Measurements from ENCODE around the gene CTSD. TPM values are rescaled to one million over a fixed set of nuclear protein-coding genes. Genes with fewer than 3 reads are reported as not detected.

Gene CTSD
- total RNA-seq, 1 experiment from 2014 or later, result 127 TPM

DNA sequence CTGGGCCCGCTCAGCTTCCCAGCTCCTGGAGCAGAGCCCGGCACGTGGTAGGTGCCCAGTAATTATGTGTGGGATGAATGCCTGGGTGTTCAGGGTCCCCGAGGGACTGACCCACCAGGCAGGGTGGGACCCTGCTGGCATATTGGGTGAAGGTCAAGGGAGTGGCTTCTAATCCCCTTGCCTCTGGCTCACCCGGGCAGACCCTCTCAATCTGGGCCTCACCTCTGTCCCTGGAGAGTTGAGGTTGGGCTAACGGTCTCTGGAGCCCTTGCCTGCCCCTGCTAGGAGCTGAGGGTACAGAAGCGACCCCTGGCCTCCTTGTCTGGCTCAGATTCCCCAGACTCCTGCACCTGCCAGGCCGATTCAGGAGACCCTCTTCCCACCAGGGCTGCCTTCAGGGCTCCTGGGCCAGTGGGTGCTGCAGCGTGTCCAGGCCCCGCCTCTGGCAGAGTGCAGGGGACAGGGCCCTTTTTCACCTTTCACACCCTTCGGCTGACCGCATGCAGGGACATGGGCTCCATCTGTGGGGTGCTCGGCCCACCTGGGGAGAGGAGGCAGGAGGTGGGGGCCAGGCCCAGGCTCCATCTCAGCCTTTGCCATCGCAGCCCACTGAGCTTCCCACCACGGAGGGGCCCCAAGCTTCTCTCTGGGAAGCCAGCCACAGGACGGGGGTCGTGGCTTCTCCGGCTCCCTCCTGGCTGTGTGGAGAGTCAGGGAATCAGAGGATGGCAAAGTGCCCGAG lies 3.8 kb upstream of the CTSD start:
- Histone ChIP-seq H3K27me3 (ENCODE audit: insufficient read depth, low read length) (no peaks in the 10 kb centered on the region), H3K9me3 (ENCODE audit: control insufficient read depth in 1 of 2, insufficient read depth in 1 of 2, low read depth in 1 of 2, low read length in 2 of 2) (no peaks in the 10 kb centered on the region), H3K9me2 (ENCODE audit: insufficient read depth) (no peaks in the 10 kb centered on the region), H3K36me3 (ENCODE audit: control insufficient read depth in 1 of 2, insufficient read depth in 2 of 2, low read length in 2 of 2) (no peaks in the 10 kb centered on the region), H3K4me1 (ENCODE audit: control insufficient read depth in 1 of 2, insufficient read depth in 2 of 2, low read length in 2 of 2) (peaks cover 22 to 49% of the 10 kb centered on the region in 2 experiments), H3K27ac (ENCODE audit: low read depth, low read length) (no peak overlapping the region), H2AFZ (ENCODE audit: low read depth, low read length, poor library complexity, severe bottlenecking) (no peak overlapping the region), H3K9ac (ENCODE audit: low read length) (no peak overlapping the region), H3K79me2 (ENCODE audit: insufficient read depth, low read length) (peaks cover 9% of the 10 kb centered on the region; the same call in 1 of the 2 replicates), H4K20me1 (ENCODE audit: insufficient read depth) (no peaks in the 10 kb centered on the region), H3K4me3 (replicated peaks in 1 of 2; ENCODE audit: low read depth in 1 of 2, low read length in 2 of 2) (no peak overlapping the region), H3K4me2 (ENCODE audit: low read length) (no peak overlapping the region)
- intact Hi-C loops (cut with micrococcal nuclease), result no loop called here
- TF ChIP-seq, protein P1, sequence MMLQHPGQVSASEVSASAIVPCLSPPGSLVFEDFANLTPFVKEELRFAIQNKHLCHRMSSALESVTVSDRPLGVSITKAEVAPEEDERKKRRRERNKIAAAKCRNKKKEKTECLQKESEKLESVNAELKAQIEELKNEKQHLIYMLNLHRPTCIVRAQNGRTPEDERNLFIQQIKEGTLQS (IDR thresholded peaks at IDR 0.05), result no peak
- TF ChIP-seq POLR2A (IDR thresholded peaks at IDR 0.05; ENCODE audit: borderline replicate concordance, extremely low read depth, insufficient read depth, insufficient read length), result no peak
- no peak for TF ChIP-seq EZH2 (IDR thresholded peaks at IDR 0.05)
- TF ChIP-seq SRF (IDR thresholded peaks at IDR 0.05; ENCODE audit: low read depth), result no peak
- TF ChIP-seq, protein P2, sequence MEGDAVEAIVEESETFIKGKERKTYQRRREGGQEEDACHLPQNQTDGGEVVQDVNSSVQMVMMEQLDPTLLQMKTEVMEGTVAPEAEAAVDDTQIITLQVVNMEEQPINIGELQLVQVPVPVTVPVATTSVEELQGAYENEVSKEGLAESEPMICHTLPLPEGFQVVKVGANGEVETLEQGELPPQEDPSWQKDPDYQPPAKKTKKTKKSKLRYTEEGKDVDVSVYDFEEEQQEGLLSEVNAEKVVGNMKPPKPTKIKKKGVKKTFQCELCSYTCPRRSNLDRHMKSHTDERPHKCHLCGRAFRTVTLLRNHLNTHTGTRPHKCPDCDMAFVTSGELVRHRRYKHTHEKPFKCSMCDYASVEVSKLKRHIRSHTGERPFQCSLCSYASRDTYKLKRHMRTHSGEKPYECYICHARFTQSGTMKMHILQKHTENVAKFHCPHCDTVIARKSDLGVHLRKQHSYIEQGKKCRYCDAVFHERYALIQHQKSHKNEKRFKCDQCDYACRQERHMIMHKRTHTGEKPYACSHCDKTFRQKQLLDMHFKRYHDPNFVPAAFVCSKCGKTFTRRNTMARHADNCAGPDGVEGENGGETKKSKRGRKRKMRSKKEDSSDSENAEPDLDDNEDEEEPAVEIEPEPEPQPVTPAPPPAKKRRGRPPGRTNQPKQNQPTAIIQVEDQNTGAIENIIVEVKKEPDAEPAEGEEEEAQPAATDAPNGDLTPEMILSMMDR (IDR thresholded peaks at IDR 0.05 in 2 of 3, conservative IDR thresholded peaks at IDR 0.05 in 1 of 3; ENCODE audit: borderline replicate concordance in 1 of 3, insufficient read depth in 1 of 3, low read depth in 2 of 3, low read length in 2 of 3), result no peak
- TF ChIP-seq YY1 (IDR thresholded peaks at IDR 0.05; ENCODE audit: extremely low read depth, insufficient replicate concordance, low read depth, low read length), result no peak
- no peak for TF ChIP-seq SIN3A (IDR thresholded peaks at IDR 0.05; ENCODE audit: low read depth)
- TF ChIP-seq CEBPB (IDR thresholded peaks at IDR 0.05; ENCODE audit: low read depth), result no peak
- TF ChIP-seq ZFX (IDR thresholded peaks at IDR 0.05), result no peak
- no peak for TF ChIP-seq EZH2phosphoT487 (IDR thresholded peaks at IDR 0.05; ENCODE audit: borderline replicate concordance)
- no peak for TF ChIP-seq JUND (IDR thresholded peaks at IDR 0.05)
- no peak for TF ChIP-seq FOSL1 (IDR thresholded peaks at IDR 0.05; ENCODE audit: low read depth)
- TF ChIP-seq, protein P3, sequence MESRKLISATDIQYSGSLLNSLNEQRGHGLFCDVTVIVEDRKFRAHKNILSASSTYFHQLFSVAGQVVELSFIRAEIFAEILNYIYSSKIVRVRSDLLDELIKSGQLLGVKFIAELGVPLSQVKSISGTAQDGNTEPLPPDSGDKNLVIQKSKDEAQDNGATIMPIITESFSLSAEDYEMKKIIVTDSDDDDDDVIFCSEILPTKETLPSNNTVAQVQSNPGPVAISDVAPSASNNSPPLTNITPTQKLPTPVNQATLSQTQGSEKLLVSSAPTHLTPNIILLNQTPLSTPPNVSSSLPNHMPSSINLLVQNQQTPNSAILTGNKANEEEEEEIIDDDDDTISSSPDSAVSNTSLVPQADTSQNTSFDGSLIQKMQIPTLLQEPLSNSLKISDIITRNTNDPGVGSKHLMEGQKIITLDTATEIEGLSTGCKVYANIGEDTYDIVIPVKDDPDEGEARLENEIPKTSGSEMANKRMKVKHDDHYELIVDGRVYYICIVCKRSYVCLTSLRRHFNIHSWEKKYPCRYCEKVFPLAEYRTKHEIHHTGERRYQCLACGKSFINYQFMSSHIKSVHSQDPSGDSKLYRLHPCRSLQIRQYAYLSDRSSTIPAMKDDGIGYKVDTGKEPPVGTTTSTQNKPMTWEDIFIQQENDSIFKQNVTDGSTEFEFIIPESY (IDR thresholded peaks at IDR 0.05; ENCODE audit: extremely low read depth, insufficient replicate concordance, low read length), result no peak
- DNase-seq (ENCODE audit: low read depth, low spot score), result no peak
- CTCF ChIA-PET, result no interaction called here
- POLR2A ChIA-PET, result no interaction called here
- no peak for ATAC-seq
- RAD21 ChIA-PET (ENCODE audit: low non-redundant PET in 1 of 2, low total read pairs in 2 of 2, uncharacterized antibody in 2 of 2, unreplicated experiment in 2 of 2), result no interaction called here
- no TSS peak for BruUV-seq (replicated peaks)

Measured in HCT116 (cell line).